Medulla oblongata (tissue), 1 donor: ENCODE results near the gene DEAF1.
A peak's percentile ranks its signal among the peaks of the same experiment; 100 is the strongest.

Experiments used
- DNase-seq: peaks from one replicate; pipeline ENCODE4 v3.0.0-alpha.2; 2015; ENCODE audit errors: extremely low spot score

Gene DEAF1

GRCh38 chr11:721741-722345 lies 26.8 kb upstream of the DEAF1 start:
- no peak for DNase-seq

DNA sequence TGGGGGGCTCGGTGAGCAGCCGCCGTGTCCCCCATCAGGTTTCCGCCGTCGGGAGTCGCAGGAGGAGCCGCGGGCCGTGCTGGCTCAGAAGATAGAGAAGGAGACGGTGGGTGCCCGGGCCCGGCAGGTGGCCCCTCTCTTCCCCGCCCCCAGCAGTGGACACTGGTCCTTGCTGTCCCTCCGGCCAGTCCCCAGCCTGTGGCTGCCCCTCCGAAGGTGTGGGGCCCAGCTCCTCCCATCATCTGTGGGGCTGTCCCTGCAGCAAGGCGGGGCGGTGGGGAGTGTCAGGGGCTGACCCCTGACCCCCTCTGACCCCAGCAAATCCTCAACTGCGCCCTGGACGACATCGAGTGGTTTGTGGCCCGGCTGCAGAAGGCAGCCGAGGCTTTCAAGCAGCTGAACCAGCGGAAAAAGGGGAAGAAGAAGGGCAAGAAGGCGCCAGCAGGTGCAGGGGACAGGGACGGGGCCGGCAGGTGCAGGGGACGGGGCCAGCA lies 26.3 kb upstream of the DEAF1 start:
- DNase-seq = no peak

DNA sequence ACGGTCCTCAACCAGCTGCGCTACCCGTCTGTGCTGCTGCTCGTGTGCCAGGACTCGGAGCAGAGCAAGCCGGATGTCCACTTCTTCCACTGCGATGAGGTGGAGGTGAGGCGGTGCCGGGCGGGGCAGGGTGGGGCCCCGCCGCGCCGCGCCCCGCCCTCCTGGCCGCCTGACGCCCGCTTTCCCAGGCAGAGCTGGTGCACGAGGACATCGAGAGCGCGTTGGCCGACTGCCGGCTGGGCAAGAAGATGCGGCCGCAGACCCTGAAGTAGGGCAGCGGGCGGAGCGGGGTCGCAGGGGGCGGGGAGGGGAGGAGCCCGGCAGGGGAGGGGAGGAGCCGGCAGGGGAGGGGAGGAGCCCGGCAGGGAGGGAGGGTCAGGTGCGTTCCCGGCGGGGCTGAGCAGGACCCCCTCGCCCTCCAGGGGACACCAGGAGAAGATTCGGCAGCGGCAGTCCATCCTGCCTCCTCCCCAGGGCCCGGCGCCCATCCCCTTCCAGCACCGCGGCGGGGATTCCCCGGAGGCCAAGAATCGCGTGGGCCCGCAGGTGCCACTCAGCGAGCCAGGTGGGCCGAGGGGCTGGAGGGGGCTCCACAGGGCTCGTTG lies 25.7 kb upstream of the DEAF1 start:
- DNase-seq = no peak

GRCh38 chr11:720017-720641 lies 25.1 kb upstream of the DEAF1 start:
- no peak for DNase-seq

DNA sequence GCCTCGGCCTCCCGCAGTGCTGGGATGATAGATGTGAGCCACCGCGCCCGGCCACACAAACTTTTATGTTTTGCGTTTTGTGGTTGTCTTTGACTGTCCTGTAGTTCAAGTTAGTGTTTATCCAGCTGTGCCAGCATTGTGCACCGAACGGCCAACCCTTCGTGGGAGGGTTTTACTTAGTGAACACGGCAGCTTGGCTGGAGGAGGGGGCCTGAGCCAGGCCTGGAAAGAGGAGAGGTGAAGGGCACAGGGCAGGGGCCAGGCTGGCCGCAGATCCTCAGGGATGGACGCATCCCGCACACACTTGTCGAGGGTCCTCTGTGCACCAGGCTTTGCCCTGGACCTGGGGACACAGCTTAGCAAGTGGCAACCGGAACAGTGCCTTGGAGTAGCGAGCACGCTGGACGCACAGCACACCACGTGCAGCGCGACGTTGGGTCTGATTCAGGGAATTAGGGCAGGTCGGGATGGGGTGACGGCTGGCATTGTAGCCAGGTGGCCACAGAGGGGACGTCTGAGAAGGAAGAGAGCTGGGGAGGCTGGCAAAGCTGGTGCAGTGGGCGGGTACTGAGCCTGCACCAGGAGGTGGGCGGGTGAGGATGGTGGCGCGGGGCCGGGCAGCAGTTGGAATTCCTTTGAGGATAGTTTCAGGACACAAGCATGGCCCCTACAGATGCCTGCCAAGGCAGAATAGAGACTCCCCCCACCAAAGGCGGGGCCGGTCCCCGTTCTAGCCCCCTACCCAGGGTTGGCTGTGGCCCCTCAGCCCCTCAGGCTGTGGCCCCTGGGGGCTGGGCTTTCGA lies 24.4 kb upstream of the DEAF1 start:
- no peak for DNase-seq

DNA sequence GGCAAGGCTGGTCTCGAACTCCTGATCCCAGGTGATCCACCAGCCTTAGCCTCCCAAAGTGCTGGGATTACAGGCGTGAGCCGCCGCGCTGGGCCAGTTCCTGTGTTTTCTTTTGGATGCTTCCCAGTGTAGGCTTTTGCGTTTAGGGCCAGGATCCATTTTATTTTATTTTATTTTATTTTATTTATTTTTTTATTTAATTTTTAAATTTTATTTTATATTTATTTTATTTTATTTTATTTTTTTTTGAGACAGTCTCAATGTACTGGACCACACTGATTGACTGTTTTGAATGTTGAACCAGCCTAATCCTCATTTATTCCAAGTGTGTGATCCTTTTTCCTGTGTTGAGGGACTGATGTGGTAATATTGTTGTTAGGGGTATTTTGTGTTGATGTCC lies 19.4 kb upstream of the DEAF1 start:
- no peak for DNase-seq

- no peak for DNase-seq
Observed at GRCh38 chr11:709109-709997, 14.3 kb upstream of the DEAF1 start.

DNA sequence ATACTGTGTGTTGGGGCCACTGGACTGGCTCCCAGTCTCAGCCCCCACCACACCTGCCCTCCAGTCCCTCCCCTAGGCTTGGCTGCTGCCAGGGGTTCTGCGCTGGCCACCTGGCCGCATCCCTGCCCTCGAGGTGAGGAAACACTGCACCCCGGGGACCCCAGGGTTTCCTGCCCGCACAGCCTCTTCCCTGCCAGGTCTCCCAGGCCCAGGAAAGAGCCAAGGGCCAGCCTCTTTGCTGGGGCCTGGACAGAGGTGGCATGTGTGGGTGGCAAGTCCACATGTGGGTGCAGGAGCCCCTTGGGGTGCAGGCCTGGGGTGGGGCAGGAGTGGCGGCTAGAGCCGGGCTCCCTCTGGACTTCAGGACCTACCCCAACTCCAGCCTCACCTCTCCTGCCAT lies 13.5 kb upstream of the DEAF1 start:
- no peak for DNase-seq

- no peak for DNase-seq
Observed at GRCh38 chr11:707817-708420, 12.9 kb upstream of the DEAF1 start.

- DNase-seq = peak; percentile 22
Observed at GRCh38 chr11:706957-707816, 12.2 kb upstream of the DEAF1 start.

DNA sequence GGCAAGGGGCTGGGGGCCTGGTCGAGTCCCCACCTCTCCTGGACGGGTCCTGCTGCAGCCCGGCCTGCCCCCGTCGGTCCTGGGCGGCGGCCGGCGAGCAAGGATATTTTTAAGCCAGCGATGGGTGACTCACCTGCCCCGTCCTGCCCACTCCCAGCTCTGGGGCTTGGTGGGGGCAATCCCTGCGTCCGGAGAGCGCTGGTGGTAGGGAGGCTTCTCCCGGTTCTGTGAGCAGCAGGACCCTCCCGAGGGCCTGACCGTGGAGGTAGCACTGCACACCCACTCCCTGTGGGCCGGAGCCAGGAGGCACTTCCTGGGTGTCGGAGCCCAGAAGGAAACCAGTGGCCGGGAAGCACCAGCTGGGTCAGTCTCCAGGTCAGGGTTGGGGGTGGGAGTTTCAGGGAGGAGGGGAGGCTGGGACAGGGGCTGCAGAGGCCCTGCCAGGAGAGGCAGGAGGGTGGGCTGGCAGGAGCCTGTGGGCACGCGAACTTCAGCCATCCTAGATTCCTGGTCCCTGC lies 11.5 kb upstream of the DEAF1 start:
- no peak for DNase-seq

GRCh38 chr11:705646-706438 lies 10.8 kb upstream of the DEAF1 start, which contains the start of gene EPS8L2:
Gene EPS8L2 (plus strand): TSS chr11:706231. CDS start chr11:709408, 3,177 bp downstream.
- no peak for DNase-seq

DNA sequence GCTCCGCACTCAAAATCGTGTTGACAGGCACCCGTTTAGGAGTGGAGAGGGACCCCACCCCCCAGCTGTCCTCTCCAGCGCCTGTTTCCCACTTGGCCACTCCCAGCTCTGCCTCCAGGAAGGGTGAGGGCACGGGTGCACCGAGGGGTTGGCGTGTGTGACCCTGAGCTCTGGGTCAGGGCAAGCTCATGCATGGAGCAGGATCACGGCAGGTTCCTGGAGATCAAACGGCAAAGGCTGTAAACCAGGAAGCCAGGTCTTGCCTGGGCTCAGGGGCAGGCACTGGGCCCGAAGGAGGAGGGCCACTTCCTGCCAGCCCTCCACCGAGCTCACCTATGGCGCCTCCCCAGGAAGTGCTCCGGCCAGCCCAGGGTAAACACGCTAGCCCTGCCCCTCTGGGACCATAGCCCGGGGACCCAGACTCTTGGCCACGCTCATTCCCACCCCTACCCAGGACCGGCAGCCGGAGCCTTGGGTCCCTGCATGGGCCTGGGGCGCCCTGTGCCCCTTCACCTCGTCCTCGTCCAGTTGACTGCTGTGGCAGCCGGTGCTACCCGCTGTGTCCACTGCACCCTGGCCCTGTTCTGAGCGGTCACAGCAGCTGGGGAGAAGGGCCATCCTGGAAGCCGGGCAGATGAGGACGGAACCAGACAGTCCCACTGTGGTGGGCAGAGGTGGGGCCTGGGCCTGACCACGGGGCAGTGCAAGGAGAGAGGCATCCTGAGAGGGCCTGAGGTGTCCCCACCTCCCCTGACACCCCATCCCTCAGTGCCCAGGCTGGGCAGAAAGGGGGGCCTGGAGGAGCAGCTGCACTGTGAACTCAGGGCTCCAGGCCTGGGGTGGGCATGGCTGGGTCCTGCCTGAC lies 10.0 kb upstream of the DEAF1 start:
- no peak for DNase-seq

GRCh38 chr11:704228-704674 lies 9.2 kb upstream of the DEAF1 start:
- DNase-seq = no peak

DNA sequence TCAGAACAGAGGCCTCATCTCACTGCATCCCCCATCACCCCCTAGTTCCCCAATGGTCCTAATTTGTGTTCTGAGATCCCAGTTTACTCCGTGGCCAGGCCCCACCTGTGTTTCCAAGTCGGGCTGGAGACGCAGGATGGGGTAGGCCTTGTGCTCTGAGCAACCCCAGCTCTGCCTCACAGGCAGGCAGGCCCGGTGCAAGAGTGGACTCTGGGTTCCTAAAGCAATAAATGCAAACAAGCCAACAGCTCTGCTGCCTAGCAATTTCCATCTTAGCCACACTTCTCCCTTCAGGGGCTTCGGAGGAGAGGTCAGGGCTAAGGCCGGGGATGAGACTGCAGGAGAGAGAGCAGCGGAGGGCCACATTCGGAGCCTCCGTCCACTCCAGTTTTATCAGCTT lies 8.5 kb upstream of the DEAF1 start:
- DNase-seq = no peak

GRCh38 chr11:702462-703461 lies 7.7 kb upstream of the DEAF1 start:
- peak; percentile 61 for DNase-seq
